ENCODE measurements around the gene CAPN15.
"Not testable (repeated sequence)": the region's sequence is repeated elsewhere in the genome, so short reads cannot be mapped to it uniquely, and the experiment has no call there.

The CAPN15 gene

DNA sequence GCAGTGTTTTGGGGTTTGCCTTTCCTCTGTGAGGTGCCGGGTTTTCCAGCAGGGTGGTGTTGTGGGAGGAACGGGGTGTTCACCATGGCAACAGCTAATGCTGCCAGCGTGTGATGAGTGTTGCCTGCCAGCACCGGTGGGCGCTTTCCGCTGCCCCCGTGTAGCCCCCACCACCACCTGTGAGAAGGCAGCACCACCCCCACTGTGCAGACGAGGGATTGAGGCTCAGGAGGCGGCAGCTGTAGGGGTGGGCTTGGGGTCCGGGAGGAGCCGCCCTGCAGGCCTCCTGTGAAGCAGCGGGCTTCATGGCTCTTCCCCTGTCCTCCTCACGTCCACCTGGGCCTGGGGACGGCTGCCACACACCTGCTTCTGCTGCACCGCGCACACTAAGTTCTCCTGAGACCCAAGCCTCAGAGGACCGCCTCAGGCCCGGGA, 67.6 kb downstream of the CAPN15 start:
- DNase-seq = no peak

GRCh38 chr16:595942-596735, 68.6 kb downstream of the CAPN15 start:
- DNase-seq = no peak

DNA sequence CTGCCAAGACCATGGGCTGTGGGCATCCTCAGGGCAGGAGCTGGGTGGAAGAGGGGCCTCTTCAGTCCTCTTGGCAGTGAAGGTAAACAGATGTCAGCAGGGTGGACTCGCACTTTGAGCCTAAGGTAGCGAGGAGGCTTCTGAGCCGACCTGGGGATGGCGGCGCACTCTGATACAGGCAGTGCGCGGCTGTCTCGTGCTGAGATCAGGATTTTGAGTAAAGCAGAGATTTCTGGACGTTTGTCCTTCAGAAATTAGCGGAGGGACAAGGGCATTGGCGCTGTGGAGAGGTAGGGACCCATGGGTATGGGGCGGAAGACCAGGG, 69.2 kb downstream of the CAPN15 start:
- DNase-seq = no peak

GRCh38 chr16:597655-598054, 70.1 kb downstream of the CAPN15 start:
- not testable (repeated sequence) for DNase-seq

DNA sequence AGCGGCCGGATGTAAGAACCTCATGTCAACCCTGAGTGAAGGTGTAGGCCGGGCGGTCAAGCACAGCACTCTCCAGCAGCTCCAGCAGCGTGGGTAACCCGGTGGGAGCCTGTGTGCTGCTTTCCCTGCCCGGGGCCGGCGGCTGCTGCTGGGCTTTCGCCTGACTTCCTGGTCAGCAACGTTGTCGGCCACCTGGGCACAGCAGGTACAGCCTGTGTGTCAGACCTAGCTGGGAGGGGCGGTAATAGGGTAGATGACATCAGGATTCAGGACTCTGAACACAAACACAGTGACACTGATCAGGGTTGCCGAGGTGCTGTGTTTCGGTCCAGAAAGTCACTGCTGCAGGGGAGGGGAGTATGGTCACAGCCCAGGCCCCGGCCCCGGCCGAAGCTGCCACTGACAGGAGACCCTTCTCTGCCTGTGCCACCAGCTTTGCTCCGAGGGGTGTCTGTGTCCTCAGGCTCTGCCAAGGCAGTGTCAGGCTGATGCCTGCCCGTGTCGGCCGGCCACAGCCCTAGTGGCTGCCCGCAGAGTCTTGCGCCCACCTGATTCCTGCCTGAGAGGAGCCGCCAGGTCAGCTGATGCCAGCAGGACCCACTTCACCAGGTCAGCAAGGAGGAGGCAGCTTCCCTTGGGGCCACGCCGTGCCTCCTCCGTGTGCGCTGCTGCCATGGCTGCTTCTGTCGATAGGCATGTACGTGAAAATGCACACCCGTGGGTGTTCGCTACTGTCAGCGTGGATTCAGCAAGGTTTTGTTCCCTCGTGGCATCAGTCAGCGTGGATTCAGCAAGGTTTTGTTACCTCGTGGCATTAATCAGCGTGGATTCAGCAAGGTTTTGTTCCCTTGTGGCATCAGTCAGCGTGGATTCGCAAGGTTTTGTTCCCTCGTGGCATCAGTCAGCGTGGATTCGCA, 71.6 kb downstream of the CAPN15 start:
- DNase-seq = no peak

DNA sequence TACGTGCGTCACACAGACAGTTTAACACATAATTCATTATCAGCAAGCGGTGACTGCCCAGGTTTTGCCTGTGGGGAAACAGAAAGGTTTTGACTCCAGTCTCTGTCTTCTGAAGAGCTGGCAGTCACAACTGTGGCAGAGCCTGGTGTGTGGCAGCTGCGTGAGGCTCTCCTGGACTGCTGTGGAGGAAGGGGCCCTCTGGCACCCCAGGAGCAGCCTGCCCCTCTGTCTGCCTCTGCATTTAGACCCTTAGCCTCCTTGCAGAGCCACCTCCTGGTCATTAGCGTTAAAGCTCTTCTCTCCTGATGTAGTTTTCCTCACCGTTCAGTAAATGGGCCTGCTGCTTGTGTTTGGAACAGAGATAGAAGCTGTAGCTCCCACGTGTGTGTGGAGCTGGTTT, 73.3 kb downstream of the CAPN15 start:
- DNase-seq = no peak

- DNase-seq = no peak
These were observed 76.4 kb downstream of the CAPN15 start for GRCh38 chr16:603933-604332.

All from CD4-positive, alpha-beta T cell treated with Interleukin-4 for 1 hour (primary cell).